SK-N-MC (cell line): Measurements from ENCODE around the gene TXNL1.

Experiments
- EZH2 ChIP-seq: fragments of 200-600 bp; sonication (generic); IDR thresholded peaks from one replicate; pipeline ENCODE4 v1.6.1; 2017; ENCODE audit warnings: antibody characterized with exemption
- FOXP2 ChIP-seq: optimal IDR thresholded peaks from 2 replicates; pipeline ENCODE3; 2011; ENCODE audit warnings: mild to moderate bottlenecking, moderate library complexity; ENCODE audit not compliant: insufficient read depth; ENCODE audit errors: extremely low read length, control extremely low read depth

- TF ChIP-seq EZH2 (no peak), FOXP2 (no peak)
Observed at GRCh38 chr18:56662902-56663301, 24.5 kb upstream of the TXNL1 start.
